ENCODE data around the gene CNIH3.

Gene CNIH3

GRCh38 chr1:224783006-224783651 is 167.0 kb downstream of the CNIH3 start:
- Mint-ChIP-seq H3K36me3 (ENCODE audit: low read depth) (no peaks in the 10 kb centered on the region), H3K9me3 (no peaks in the 10 kb centered on the region), H3K4me3 (no peak overlapping the region), H3K27me3 (ENCODE audit: low read depth) (peaks cover 5% of the 10 kb centered on the region), H3K27ac (peak overlapping the region in 2 of 3 experiments; percentile 6 to 7), H3K4me1 (peaks cover 5% of the 10 kb centered on the region)
- no peak for TF ChIP-seq CTCF (IDR thresholded peaks at IDR 0.05; ENCODE audit: unreplicated experiment in 3 of 3)

GRCh38 chr1:224784265-224785039 is 168.3 kb downstream of the CNIH3 start:
- H3K36me3 Mint-ChIP-seq (ENCODE audit: low read depth), result no peaks in the 10 kb centered on the region
- peaks cover 5% of the 10 kb centered on the region for H3K27me3 Mint-ChIP-seq (ENCODE audit: low read depth)
- H3K9me3 Mint-ChIP-seq, result no peaks in the 10 kb centered on the region
- TF ChIP-seq CTCF (IDR thresholded peaks at IDR 0.05; ENCODE audit: unreplicated experiment in 3 of 3), result no peak
- H3K27ac Mint-ChIP-seq, result no peak overlapping the region
- peaks cover 5% of the 10 kb centered on the region for H3K4me1 Mint-ChIP-seq
- H3K4me3 Mint-ChIP-seq, result no peak overlapping the region

GRCh38 chr1:224785040-224785328 is 168.9 kb downstream of the CNIH3 start:
- H3K9me3 Mint-ChIP-seq, result no peaks in the 10 kb centered on the region
- no peak for TF ChIP-seq CTCF (IDR thresholded peaks at IDR 0.05; ENCODE audit: unreplicated experiment in 3 of 3)
- H3K4me3 Mint-ChIP-seq, result no peak overlapping the region
- peaks cover 5% of the 10 kb centered on the region for H3K27me3 Mint-ChIP-seq (ENCODE audit: low read depth)
- H3K4me1 Mint-ChIP-seq, result peaks cover 5% of the 10 kb centered on the region
- no peak overlapping the region for H3K27ac Mint-ChIP-seq
- no peaks in the 10 kb centered on the region for H3K36me3 Mint-ChIP-seq (ENCODE audit: low read depth)

- Mint-ChIP-seq H3K36me3 (ENCODE audit: low read depth) (no peaks in the 10 kb centered on the region), H3K4me3 (no peak overlapping the region), H3K9me3 (no peaks in the 10 kb centered on the region), H3K4me1 (no peaks in the 10 kb centered on the region), H3K27ac (no peak overlapping the region), H3K27me3 (ENCODE audit: low read depth) (peaks cover 5% of the 10 kb centered on the region)
- no peak for TF ChIP-seq CTCF (IDR thresholded peaks at IDR 0.05; ENCODE audit: unreplicated experiment in 3 of 3)
These were observed 169.5 kb downstream of the CNIH3 start for GRCh38 chr1:224785622-224786021.

- H3K9me3 Mint-ChIP-seq, result no peaks in the 10 kb centered on the region
- TF ChIP-seq CTCF (IDR thresholded peaks at IDR 0.05; ENCODE audit: unreplicated experiment in 3 of 3), result no peak
- peaks cover 5% of the 10 kb centered on the region for H3K27me3 Mint-ChIP-seq (ENCODE audit: low read depth)
- H3K4me1 Mint-ChIP-seq, result no peaks in the 10 kb centered on the region
- no peak overlapping the region for H3K4me3 Mint-ChIP-seq
- no peak overlapping the region for H3K27ac Mint-ChIP-seq
- no peaks in the 10 kb centered on the region for H3K36me3 Mint-ChIP-seq (ENCODE audit: low read depth)
These were observed 170.6 kb downstream of the CNIH3 start for GRCh38 chr1:224786533-224787250.

All from nephron (organoid).